Spleen (tissue), 11 donors: Measurements from ENCODE around the gene ZNF438. TPM values are rescaled to one million over a fixed set of nuclear protein-coding genes. Genes with fewer than 3 reads are reported as not detected.

Experiments used
- DNase-seq: peaks from one replicate; pipeline ENCODE4 v3.0.0-alpha.2; 2020
- H3K27ac ChIP-seq, 8 donors: fragments of 200-600 bp; sonication (generic) in 7 of 8; 1 replicate in 4 of 8; 2 replicates in 4 of 8; pipeline versions ENCODE4 v1.5.0 to v1.8.0; 2016 to 2021; ENCODE audit warnings: inconsistent platforms in 4 of 8, mild to moderate bottlenecking in 4 of 8, moderate library complexity in 1 of 8
- H3K27me3 ChIP-seq, 7 donors: fragments of 200-600 bp; sonication (generic) in 6 of 7; replicated peaks in 1 of 7; 1 replicate in 4 of 7; 2 replicates in 3 of 7; pipeline versions ENCODE4 v1.5.0 to v1.8.0; 2016 to 2021; ENCODE audit warnings: inconsistent platforms in 3 of 7, mild to moderate bottlenecking in 1 of 7
- H3K36me3 ChIP-seq, 6 donors: fragments of 200-600 bp; sonication (generic) in 5 of 6; 1 replicate in 4 of 6; 2 replicates in 2 of 6; pipeline versions ENCODE4 v1.5.0 to v1.8.0; 2016 to 2021; ENCODE audit warnings: inconsistent platforms in 2 of 6
- H3K4me1 ChIP-seq, 6 donors: fragments of 200-600 bp; sonication (generic) in 5 of 6; 1 replicate in 3 of 6; 2 replicates in 3 of 6; pipeline versions ENCODE4 v1.5.0 to v1.8.0; 2016 to 2021; ENCODE audit warnings: inconsistent platforms in 3 of 6
- H3K4me3 ChIP-seq, 8 donors: fragments of 200-600 bp; sonication (generic) in 7 of 8; 1 replicate in 4 of 8; 2 replicates in 4 of 8; pipeline versions ENCODE4 v1.5.0 to v1.8.0; 2016 to 2021; ENCODE audit warnings: inconsistent platforms in 4 of 8, mild to moderate bottlenecking in 4 of 8, moderate library complexity in 2 of 8
- H3K9me3 ChIP-seq, 8 donors: fragments of 200-600 bp; sonication (generic) in 7 of 8; 1 replicate in 4 of 8; 2 replicates in 4 of 8; pipeline versions ENCODE4 v1.5.0 to v1.8.0; 2016 to 2021; ENCODE audit warnings: inconsistent platforms in 4 of 8
- CTCF ChIP-seq, 11 experiments: fragments of 200-600 bp in 7 of 11; fragments of 450-650 bp in 4 of 11; sonication (generic) in 4 of 11; IDR thresholded peaks in 8 of 11; conservative IDR thresholded peaks in 3 of 11; 1 replicate in 7 of 11; 2 replicates in 4 of 11; pipeline versions ENCODE4 v1.4.0 to v1.8.0; 2016 to 2021; ENCODE audit warnings: antibody characterized with exemption in 11 of 11, inconsistent platforms in 4 of 11, mild to moderate bottlenecking in 1 of 11
- POLR2A ChIP-seq, 3 donors: fragments of 450-650 bp; IDR thresholded peaks; one replicate each; pipeline ENCODE4 v1.5.1; 2017; ENCODE audit warnings: antibody characterized with exemption in 3 of 3, mild to moderate bottlenecking in 1 of 3
- POLR2AphosphoS5 ChIP-seq, 3 donors: sonication (generic); formaldehyde crosslinking; IDR thresholded peaks; one replicate each; pipeline ENCODE4 v1.5.1; 2017; ENCODE audit warnings: antibody characterized with exemption in 3 of 3
- WGBS, 5 donors: extraction: QIAGEN DNeasy Blood & Tissue Kit in 3 of 5; methylation state at CpG; one replicate each; pipeline versions ENCODE4 v1.1.5 to v1.1.7; 2013 to 2018; 5-methylcytosine and 5-hydroxymethylcytosine counted together
- intact Hi-C: fragments of 100-400 bp; cut with DNase I; formaldehyde crosslinking; loops from one replicate; pipeline ENCODE4 v1.15.0; 2023; ENCODE audit warnings: low total_unique reads
- polyA plus RNA-seq, 3 donors: library from polyadenylated mRNA; stranded (reverse); fragments of 200-250 nt; gene quantifications; one replicate each; pipeline ENCODE4 v1.2.1, GENCODE V29; 2013
- total RNA-seq, 7 donors: library from RNA; depleted of rRNA in 3 of 7; stranded (reverse); fragments of >200 nt in 3 of 7; fragmentation: NEBNext Ultra II Directional in 4 of 7; extraction: Animal tissue kit (Norgen Biotek cat#: 25700) in 4 of 7; gene quantifications; one replicate each; pipeline versions ENCODE4 v1.1.0 to v1.2.1, GENCODE V29; 2016 to 2021
- donor health status: healthy with polysubstance abuse.
- donor health status: DM: no; HTN: no; CAD: no; lungs with moderate emphysema.
- donor health status: DM: no; HTN: no; CAD: no.
- donor health status: Bipolar disorder and iron deficiency.
- donor health status: healthy.
- donor health status: DM: no; HTN: no; CAD: no.
- donor health status: DM: yes; HTN: yes; CAD: no.

Gene ZNF438
- total and polyA plus RNA-seq, 10 donors = 4.4 to 23.1 (median 13.9) TPM

- intact Hi-C loops = no loop called here
These were observed 830 bp upstream of the ZNF438 start for GRCh38 chr10:31032258-31033132.

GRCh38 chr10:31031205-31031557, 484 bp downstream of the ZNF438 start:
- no peaks in the 10 kb centered on the region for H3K9me3 ChIP-seq
- H3K4me1 ChIP-seq = peaks cover 5 to 51% (median 29%) of the 10 kb centered on the region in 6 donors
- DNase-seq = no peak
- H3K27me3 ChIP-seq = no peaks in the 10 kb centered on the region
- H3K27ac ChIP-seq = peak overlapping the region; percentile 96 to 100 (median 99)
- TF ChIP-seq POLR2A (IDR thresholded peaks at IDR 0.05) (no peak), POLR2AphosphoS5 (IDR thresholded peaks at IDR 0.05) (no peak), CTCF (IDR thresholded peaks at IDR 0.05 in 8 of 11, conservative IDR thresholded peaks at IDR 0.05 in 3 of 11) (no peak)
- H3K36me3 ChIP-seq = no peaks in the 10 kb centered on the region
- 9 to 23% (median 13%) methylated on average over 5 of the region's 5 CpGs for WGBS, 5 donors
- intact Hi-C loops = no loop called here
- peak overlapping the region; percentile 26 to 72 (median 54) for H3K4me3 ChIP-seq

More at GRCh38 chr10:31032258-31033132, 830 bp upstream of the ZNF438 start:
- no peak for TF ChIP-seq POLR2A (IDR thresholded peaks at IDR 0.05)
- peak; percentile 64 to 78 (median 73) for TF ChIP-seq POLR2AphosphoS5 (IDR thresholded peaks at IDR 0.05)
- TF ChIP-seq CTCF (IDR thresholded peaks at IDR 0.05 in 8 of 11, conservative IDR thresholded peaks at IDR 0.05 in 3 of 11) = no peak
- H3K27me3 ChIP-seq = no peaks in the 10 kb centered on the region
- WGBS, 5 donors = 25 to 30% (median 28%) methylated on average over 50 to 51 of the region's 51 CpGs
- no peaks in the 10 kb centered on the region for H3K9me3 ChIP-seq
- H3K27ac ChIP-seq = peak overlapping the region; percentile 96 to 100 (median 99)
- peak; percentile 99 for DNase-seq
- no peaks in the 10 kb centered on the region for H3K36me3 ChIP-seq
- peak overlapping the region; percentile 26 to 72 (median 54) for H3K4me3 ChIP-seq
- peaks cover 5 to 51% (median 29%) of the 10 kb centered on the region in 6 donors for H3K4me1 ChIP-seq

GRCh38 chr10:31030800-31031199, 865 bp downstream of the ZNF438 start:
- DNase-seq = no peak
- TF ChIP-seq POLR2A (IDR thresholded peaks at IDR 0.05) (no peak), CTCF (IDR thresholded peaks at IDR 0.05 in 8 of 11, conservative IDR thresholded peaks at IDR 0.05 in 3 of 11) (no peak), POLR2AphosphoS5 (IDR thresholded peaks at IDR 0.05) (no peak)
- Histone ChIP-seq H3K27me3 (no peaks in the 10 kb centered on the region), H3K36me3 (no peaks in the 10 kb centered on the region), H3K4me1 (peaks cover 5 to 51% (median 29%) of the 10 kb centered on the region in 6 donors), H3K9me3 (no peaks in the 10 kb centered on the region), H3K27ac (peak overlapping the region; percentile 96 to 100 (median 99)), H3K4me3 (peak overlapping the region in 7 of 8 donors; percentile 51 to 72 (median 57))
- WGBS, 5 donors = 84 to 89% (median 85%) methylated on average over 8 of the region's 8 CpGs
- intact Hi-C loops = no loop called here

GRCh38 chr10:31030260-31030659, 1.4 kb downstream of the ZNF438 start:
- Histone ChIP-seq H3K4me3 (no peak overlapping the region), H3K4me1 (peaks cover 5 to 51% (median 29%) of the 10 kb centered on the region in 6 donors), H3K27ac (no peak overlapping the region), H3K36me3 (no peaks in the 10 kb centered on the region), H3K9me3 (no peaks in the 10 kb centered on the region), H3K27me3 (no peaks in the 10 kb centered on the region)
- no peak for DNase-seq
- 84 to 91% (median 89%) methylated on average over 8 of the region's 8 CpGs for WGBS, 5 donors
- TF ChIP-seq POLR2AphosphoS5 (IDR thresholded peaks at IDR 0.05) = no peak
- TF ChIP-seq CTCF (IDR thresholded peaks at IDR 0.05 in 8 of 11, conservative IDR thresholded peaks at IDR 0.05 in 3 of 11) = no peak
- no peak for TF ChIP-seq POLR2A (IDR thresholded peaks at IDR 0.05)
- intact Hi-C loops = no loop called here
